SHP77 (cell line): ENCODE data around the gene ANKRD31.
"Not testable (repeated sequence)": the region's sequence is repeated elsewhere in the genome, so short reads cannot be mapped to it uniquely, and the experiment has no call there.

Source experiments
- DNase-seq, 2 experiments: peaks; one replicate each; lab custom pipeline; 2025; lab: John Stamatoyannopoulos, UW

The ANKRD31 gene

GRCh38 chr5:75220787-75221186 is 15.9 kb downstream of the ANKRD31 start:
- not testable (repeated sequence) for DNase-seq

- no peak for DNase-seq
Measured at GRCh38 chr5:75214928-75215327, 21.8 kb downstream of the ANKRD31 start.

GRCh38 chr5:75214409-75214808 is 22.3 kb downstream of the ANKRD31 start:
- DNase-seq: no peak

- no peak for DNase-seq
Measured at GRCh38 chr5:75203604-75204003, 33.1 kb downstream of the ANKRD31 start.

GRCh38 chr5:75202935-75203334 is 33.7 kb downstream of the ANKRD31 start:
- DNase-seq: no peak

GRCh38 chr5:75200776-75201175 is 35.9 kb downstream of the ANKRD31 start:
- DNase-seq: no peak

GRCh38 chr5:75199946-75200345 is 36.7 kb downstream of the ANKRD31 start:
- no peak for DNase-seq

- no peak for DNase-seq
Measured at GRCh38 chr5:75199071-75199470, 37.6 kb downstream of the ANKRD31 start.

GRCh38 chr5:75197745-75198144 is 38.9 kb downstream of the ANKRD31 start:
- DNase-seq: no peak

GRCh38 chr5:75192804-75193203 is 43.9 kb downstream of the ANKRD31 start:
- no peak for DNase-seq

- DNase-seq: no peak
Measured at GRCh38 chr5:75192264-75192663, 44.4 kb downstream of the ANKRD31 start.

- no peak for DNase-seq
Measured at GRCh38 chr5:75190227-75190626, 46.5 kb downstream of the ANKRD31 start.

- DNase-seq: no peak
Measured at GRCh38 chr5:75189353-75189752, 47.3 kb downstream of the ANKRD31 start.

GRCh38 chr5:75185763-75186162 is 50.9 kb downstream of the ANKRD31 start:
- DNase-seq: no peak

GRCh38 chr5:75176009-75176408 is 60.7 kb downstream of the ANKRD31 start:
- not testable (repeated sequence) for DNase-seq

- DNase-seq: not testable (repeated sequence)
Measured at GRCh38 chr5:75174872-75175271, 61.8 kb downstream of the ANKRD31 start.

- DNase-seq: no peak
Measured at GRCh38 chr5:75169516-75169915, 67.2 kb downstream of the ANKRD31 start.

GRCh38 chr5:75168026-75168735 is 68.5 kb downstream of the ANKRD31 start:
- DNase-seq: no peak

- DNase-seq: no peak
Measured at GRCh38 chr5:75167345-75167744, 69.3 kb downstream of the ANKRD31 start.

- not testable (repeated sequence) for DNase-seq
Measured at GRCh38 chr5:75161508-75161907, 75.2 kb downstream of the ANKRD31 start.

- DNase-seq: no peak
Measured at GRCh38 chr5:75156585-75156984, 80.1 kb downstream of the ANKRD31 start.

- DNase-seq: no peak
Measured at GRCh38 chr5:75152860-75153259, 83.8 kb downstream of the ANKRD31 start.

GRCh38 chr5:75148051-75148450 is 88.6 kb downstream of the ANKRD31 start:
- DNase-seq: no peak

- DNase-seq: no peak
Measured at GRCh38 chr5:75142566-75143136, 94.0 kb downstream of the ANKRD31 start.
